SK-N-SH (cell line): ENCODE data around the gene PCBD1. TPM values are rescaled to one million over a fixed set of nuclear protein-coding genes. Genes with fewer than 3 reads are reported as not detected.

Experiments used
- CTCF ChIA-PET: fragments of 300-600, 350-600 bp; formaldehyde crosslinking; extraction: SDS; loops from one replicate; lab custom pipeline; 2021; lab: Yijun Ruan, JAX
- POLR2A ChIA-PET: fragments of 350-600 bp; sonication (Branson Sonifier 250); formaldehyde crosslinking; extraction: SDS; loops from one replicate; lab custom pipeline; 2020; ENCODE audit warnings: antibody characterized with exemption, inconsistent platforms; lab: Yijun Ruan, JAX
- DNase-seq: peaks from one replicate; pipeline ENCODE4 v3.0.0; 2012
- H2AFZ ChIP-seq: fragments of 200-600 bp; sonication (generic); 2 replicates; pipeline ENCODE4 v1.8.1; 2016; ENCODE audit warnings: antibody characterized with exemption, mild to moderate bottlenecking, low read depth
- H3F3A ChIP-seq: fragments of 200-600 bp; sonication (generic); replicated peaks from 2 replicates; pipeline ENCODE3; 2016; ENCODE audit warnings: antibody characterized with exemption, mild to moderate bottlenecking; ENCODE audit not compliant: insufficient read depth
- H3K27ac ChIP-seq, 2 experiments: fragments of 200-500 bp in 1 of 2; fragments of 200-600 bp in 1 of 2; sonication (Bioruptor generic) in 1 of 2; sonication (generic), shearing (Covaris generic) in 1 of 2; 2 replicates each; pipeline versions ENCODE4 v1.5.1 to v1.6.1; 2014 to 2016; ENCODE audit warnings: low read depth in 2 of 2, inconsistent platforms in 1 of 2, low read length in 1 of 2, mild to moderate bottlenecking in 1 of 2, mixed read lengths in 1 of 2
- H3K27me3 ChIP-seq: fragments of 200-600 bp; sonication (generic), shearing (Covaris generic); 2 replicates; pipeline ENCODE4 v1.6.1; 2016; ENCODE audit warnings: mixed run types; ENCODE audit not compliant: insufficient read depth
- H3K36me3 ChIP-seq, 2 experiments: fragments of 200-500 bp in 1 of 2; fragments of 200-600 bp in 1 of 2; sonication (Bioruptor generic) in 1 of 2; sonication (generic) in 1 of 2; replicated peaks in 1 of 2; 2 replicates each; pipeline versions ENCODE3 to v1.5.1; 2014 to 2016; ENCODE audit warnings: low read length in 1 of 2, mild to moderate bottlenecking in 1 of 2; ENCODE audit not compliant: insufficient read depth in 2 of 2, control insufficient read depth in 1 of 2
- H3K4me1 ChIP-seq, 2 experiments: fragments of 200-500 bp in 1 of 2; fragments of 200-600 bp in 1 of 2; sonication (Bioruptor generic) in 1 of 2; sonication (generic), shearing (Covaris generic) in 1 of 2; 2 replicates each; pipeline versions ENCODE4 v1.5.1 to v1.6.1; 2014 to 2016; ENCODE audit warnings: low read depth in 1 of 2, low read length in 1 of 2, mixed run types in 1 of 2; ENCODE audit not compliant: insufficient read depth in 2 of 2, control insufficient read depth in 1 of 2
- H3K4me2 ChIP-seq: fragments of 200-600 bp; sonication (generic), shearing (Covaris generic); 2 replicates; pipeline ENCODE4 v1.6.1; 2017; ENCODE audit warnings: mixed run types
- H3K4me3 ChIP-seq, 2 experiments: fragments of 200-500 bp in 1 of 2; fragments of 200-600 bp in 1 of 2; sonication (Bioruptor generic) in 1 of 2; sonication (generic), shearing (Covaris generic) in 1 of 2; 2 replicates each; pipeline versions ENCODE4 v1.5.1 to v1.8.1; 2014 to 2016; ENCODE audit warnings: low read depth in 2 of 2, inconsistent platforms in 1 of 2, low read length in 1 of 2, mild to moderate bottlenecking in 1 of 2, mixed read lengths in 1 of 2, moderate library complexity in 1 of 2
- H3K79me2 ChIP-seq: fragments of 200-600 bp; sonication (generic); 2 replicates; pipeline ENCODE4 v1.8.1; 2017; ENCODE audit warnings: mild to moderate bottlenecking; ENCODE audit not compliant: insufficient read depth
- H3K9ac ChIP-seq: fragments of 200-600 bp; sonication (generic); 2 replicates; pipeline ENCODE4 v1.6.1; 2017; ENCODE audit warnings: mixed run types
- H3K9me2 ChIP-seq: fragments of 200-600 bp; sonication (generic); 2 replicates; pipeline ENCODE4 v1.6.1; 2017; ENCODE audit warnings: mixed run types
- H3K9me3 ChIP-seq: fragments of 200-600 bp; sonication (generic); 2 replicates; pipeline ENCODE4 v1.6.1; 2017; ENCODE audit warnings: mixed run types, mild to moderate bottlenecking, moderate library complexity
- H4K20me1 ChIP-seq: fragments of 200-600 bp; sonication (generic); 2 replicates; pipeline ENCODE4 v1.6.1; 2017; ENCODE audit warnings: mild to moderate bottlenecking, mixed run types; ENCODE audit not compliant: insufficient read depth
- EZH2phosphoT487 ChIP-seq: fragments of 200-600 bp; sonication (generic); IDR thresholded peaks from 2 replicates; pipeline ENCODE4 v1.6.1; 2017; ENCODE audit warnings: low read depth, mixed run types, mild to moderate bottlenecking, antibody characterized with exemption, moderate library complexity, borderline replicate concordance
- FOXM1 ChIP-seq: IDR thresholded peaks from 2 replicates; pipeline ENCODE4 v1.4.0; 2012; ENCODE audit warnings: low read depth, mild to moderate bottlenecking
- GABPA ChIP-seq: IDR thresholded peaks from 2 replicates; pipeline ENCODE4 v1.4.0; 2012; ENCODE audit warnings: low read depth, mild to moderate bottlenecking
- GATA2 ChIP-seq: sonication (generic); formaldehyde crosslinking; IDR thresholded peaks from 2 replicates; pipeline ENCODE4 v1.5.0; 2020; ENCODE audit warnings: mild to moderate bottlenecking, missing genetic modification reagents
- MEF2A ChIP-seq: IDR thresholded peaks from 2 replicates; pipeline ENCODE4 v1.4.0; 2012; ENCODE audit warnings: low read depth, borderline replicate concordance
- NRF1 ChIP-seq: IDR thresholded peaks from 2 replicates; pipeline ENCODE4 v1.6.1; 2012; ENCODE audit warnings: low read depth, mild to moderate bottlenecking, low read length
- POLR2AphosphoS5 ChIP-seq: IDR thresholded peaks from 2 replicates; pipeline ENCODE4 v1.6.1; 2012; ENCODE audit warnings: low read depth, low read length
- RFX5 ChIP-seq: IDR thresholded peaks from 2 replicates; pipeline ENCODE4 v1.6.1; 2012; ENCODE audit warnings: mild to moderate bottlenecking, improper control_type of control experiment, low read length
- RXRA ChIP-seq: IDR thresholded peaks from 2 replicates; pipeline ENCODE4 v1.4.0; 2012; ENCODE audit warnings: low read depth, mild to moderate bottlenecking, borderline replicate concordance
- SIN3A ChIP-seq: IDR thresholded peaks from 2 replicates; pipeline ENCODE4 v1.6.1; 2012; ENCODE audit warnings: low read depth, mild to moderate bottlenecking, low read length, moderate library complexity, borderline replicate concordance
- SMC3 ChIP-seq: IDR thresholded peaks from 2 replicates; pipeline ENCODE4 v1.6.1; 2012; ENCODE audit warnings: low read depth, low read length, improper control_type of control experiment
- TAF1 ChIP-seq: IDR thresholded peaks from 2 replicates; pipeline ENCODE4 v1.6.1; 2012; ENCODE audit warnings: low read depth, mild to moderate bottlenecking, low read length, moderate library complexity, borderline replicate concordance
- TCF12 ChIP-seq: IDR thresholded peaks from 2 replicates; pipeline ENCODE4 v1.4.0; 2012
- TEAD4 ChIP-seq: IDR thresholded peaks from 2 replicates; pipeline ENCODE4 v1.4.0; 2012; ENCODE audit warnings: mild to moderate bottlenecking, borderline replicate concordance; ENCODE audit not compliant: insufficient read depth
- YY1 ChIP-seq: IDR thresholded peaks from 2 replicates; pipeline ENCODE4 v1.4.0; 2012; ENCODE audit warnings: low read depth, mild to moderate bottlenecking
- WGBS: methylation state at CpG from one replicate; pipeline ENCODE4 v1.1.6; 2017; ENCODE audit warnings: low lambda C conversion rate; 5-methylcytosine and 5-hydroxymethylcytosine counted together
- polyA plus RNA-seq, 3 experiments: library from polyadenylated mRNA; depleted of rRNA; stranded (reverse); fragments of >200 nt; gene quantifications; 2 replicates each; pipeline ENCODE4 v1.2.3, GENCODE V29; 2012
- TF ChIP-seq, protein P1 (sequence below): IDR thresholded peaks from 2 replicates; pipeline ENCODE4 v1.4.0; 2012; ENCODE audit warnings: low read depth, borderline replicate concordance
- TF ChIP-seq, protein P2 (sequence below): IDR thresholded peaks from 2 replicates; pipeline ENCODE4; 2012
- TF ChIP-seq, protein P3 (sequence below): fragments of 150-350 bp; IDR thresholded peaks from 2 replicates; pipeline ENCODE4 v1.6.1; 2017; ENCODE audit warnings: antibody characterized with exemption, low read length, low read depth, borderline replicate concordance
- TF ChIP-seq, protein P4 (sequence below): fragments of 200-600 bp; sonication (generic); IDR thresholded peaks from 2 replicates; pipeline ENCODE4 v1.6.1; 2017; ENCODE audit warnings: antibody characterized with exemption, mild to moderate bottlenecking, moderate library complexity

PCBD1 gene
- polyA plus RNA-seq, 1 of the 3 experiments (the other 2 are of a cell fraction), result 112 TPM

DNA sequence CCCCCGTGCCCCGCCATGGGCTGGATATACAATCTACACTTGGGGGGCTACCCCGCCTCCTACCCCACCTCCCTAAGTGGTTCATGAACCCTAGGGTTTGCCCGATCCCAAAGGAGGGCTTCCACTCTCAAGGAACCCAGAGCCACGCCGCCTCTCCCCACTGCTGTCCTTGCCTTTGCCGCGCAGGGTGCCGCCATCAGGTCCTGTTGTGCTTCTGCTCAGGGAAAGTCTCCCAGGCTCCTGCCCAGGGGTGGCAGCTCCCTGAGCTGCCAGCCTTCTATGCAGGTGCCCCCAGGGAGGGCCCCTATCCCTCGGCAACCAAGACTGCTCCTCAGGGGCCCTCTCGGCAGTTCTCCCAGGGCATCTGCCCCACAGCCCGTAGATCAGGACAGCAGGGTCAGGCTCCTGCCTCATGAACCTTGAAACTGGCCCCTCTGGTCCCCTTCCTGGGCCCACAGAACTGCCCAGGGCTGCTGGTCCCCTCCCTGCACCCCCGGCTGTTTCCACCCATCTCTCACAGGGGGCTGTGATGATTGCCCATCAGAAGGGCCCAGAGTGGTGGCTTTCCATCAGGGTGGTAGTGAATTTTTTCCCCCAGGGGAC is 13.0 kb upstream of the PCBD1 start:
- POLR2A ChIA-PET, result no interaction called here
- Histone ChIP-seq H3K9ac (no peak overlapping the region), H3F3A (no peaks in the 10 kb centered on the region), H3K9me3 (no peaks in the 10 kb centered on the region), H3K4me2 (no peak overlapping the region), H3K4me3 (no peak overlapping the region), H3K27ac (no peak overlapping the region), H3K79me2 (no peaks in the 10 kb centered on the region), H3K9me2 (no peaks in the 10 kb centered on the region), H2AFZ (no peak overlapping the region), H3K27me3 (no peaks in the 10 kb centered on the region), H4K20me1 (no peaks in the 10 kb centered on the region), H3K4me1 (peaks cover 0 to 8% of the 10 kb centered on the region in 2 experiments; a peak in 1 of 4 replicates), H3K36me3 (no peaks in the 10 kb centered on the region)
- TF ChIP-seq POLR2AphosphoS5 (no peak), YY1 (no peak), GATA2 (CRISPR knock-in tag) (no peak), EZH2phosphoT487 (no peak), TCF12 (no peak), NRF1 (no peak), TAF1 (no peak), RXRA (no peak), GABPA (no peak), RFX5 (no peak), TEAD4 (no peak), SIN3A (no peak), MEF2A (no peak), SMC3 (no peak), FOXM1 (no peak)
- TF ChIP-seq, protein P1, sequence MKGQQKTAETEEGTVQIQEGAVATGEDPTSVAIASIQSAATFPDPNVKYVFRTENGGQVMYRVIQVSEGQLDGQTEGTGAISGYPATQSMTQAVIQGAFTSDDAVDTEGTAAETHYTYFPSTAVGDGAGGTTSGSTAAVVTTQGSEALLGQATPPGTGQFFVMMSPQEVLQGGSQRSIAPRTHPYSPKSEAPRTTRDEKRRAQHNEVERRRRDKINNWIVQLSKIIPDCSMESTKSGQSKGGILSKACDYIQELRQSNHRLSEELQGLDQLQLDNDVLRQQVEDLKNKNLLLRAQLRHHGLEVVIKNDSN, result no peak
- TF ChIP-seq, protein P2, sequence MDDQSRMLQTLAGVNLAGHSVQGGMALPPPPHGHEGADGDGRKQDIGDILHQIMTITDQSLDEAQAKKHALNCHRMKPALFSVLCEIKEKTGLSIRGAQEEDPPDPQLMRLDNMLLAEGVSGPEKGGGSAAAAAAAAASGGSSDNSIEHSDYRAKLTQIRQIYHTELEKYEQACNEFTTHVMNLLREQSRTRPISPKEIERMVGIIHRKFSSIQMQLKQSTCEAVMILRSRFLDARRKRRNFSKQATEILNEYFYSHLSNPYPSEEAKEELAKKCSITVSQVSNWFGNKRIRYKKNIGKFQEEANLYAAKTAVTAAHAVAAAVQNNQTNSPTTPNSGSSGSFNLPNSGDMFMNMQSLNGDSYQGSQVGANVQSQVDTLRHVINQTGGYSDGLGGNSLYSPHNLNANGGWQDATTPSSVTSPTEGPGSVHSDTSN, result no peak
- TF ChIP-seq, protein P3, sequence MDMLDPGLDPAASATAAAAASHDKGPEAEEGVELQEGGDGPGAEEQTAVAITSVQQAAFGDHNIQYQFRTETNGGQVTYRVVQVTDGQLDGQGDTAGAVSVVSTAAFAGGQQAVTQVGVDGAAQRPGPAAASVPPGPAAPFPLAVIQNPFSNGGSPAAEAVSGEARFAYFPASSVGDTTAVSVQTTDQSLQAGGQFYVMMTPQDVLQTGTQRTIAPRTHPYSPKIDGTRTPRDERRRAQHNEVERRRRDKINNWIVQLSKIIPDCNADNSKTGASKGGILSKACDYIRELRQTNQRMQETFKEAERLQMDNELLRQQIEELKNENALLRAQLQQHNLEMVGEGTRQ, result no peak
- TF ChIP-seq, protein P4, sequence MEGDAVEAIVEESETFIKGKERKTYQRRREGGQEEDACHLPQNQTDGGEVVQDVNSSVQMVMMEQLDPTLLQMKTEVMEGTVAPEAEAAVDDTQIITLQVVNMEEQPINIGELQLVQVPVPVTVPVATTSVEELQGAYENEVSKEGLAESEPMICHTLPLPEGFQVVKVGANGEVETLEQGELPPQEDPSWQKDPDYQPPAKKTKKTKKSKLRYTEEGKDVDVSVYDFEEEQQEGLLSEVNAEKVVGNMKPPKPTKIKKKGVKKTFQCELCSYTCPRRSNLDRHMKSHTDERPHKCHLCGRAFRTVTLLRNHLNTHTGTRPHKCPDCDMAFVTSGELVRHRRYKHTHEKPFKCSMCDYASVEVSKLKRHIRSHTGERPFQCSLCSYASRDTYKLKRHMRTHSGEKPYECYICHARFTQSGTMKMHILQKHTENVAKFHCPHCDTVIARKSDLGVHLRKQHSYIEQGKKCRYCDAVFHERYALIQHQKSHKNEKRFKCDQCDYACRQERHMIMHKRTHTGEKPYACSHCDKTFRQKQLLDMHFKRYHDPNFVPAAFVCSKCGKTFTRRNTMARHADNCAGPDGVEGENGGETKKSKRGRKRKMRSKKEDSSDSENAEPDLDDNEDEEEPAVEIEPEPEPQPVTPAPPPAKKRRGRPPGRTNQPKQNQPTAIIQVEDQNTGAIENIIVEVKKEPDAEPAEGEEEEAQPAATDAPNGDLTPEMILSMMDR, result no peak
- CTCF ChIA-PET, result interaction anchor here (1.2 to 8.7 kb wide), 9 partner anchors 12 to 440 kb away, joined by 3 to 130 read pairs (median 38); no protein-coding TSS in a partner anchor
- 73% methylated on average over 8 of the region's 13 CpGs for WGBS
- no peak for DNase-seq
